Spleen (tissue), 11 donors: Measurements from ENCODE around the gene KIF25. TPM values are rescaled to one million over a fixed set of nuclear protein-coding genes. Genes with fewer than 3 reads are reported as not detected.

Experiments used
- DNase-seq: peaks from one replicate; pipeline ENCODE4 v3.0.0-alpha.2; 2020
- H3K27ac ChIP-seq, 8 donors: fragments of 200-600 bp; sonication (generic) in 7 of 8; 1 replicate in 4 of 8; 2 replicates in 4 of 8; pipeline versions ENCODE4 v1.5.0 to v1.8.0; 2016 to 2021; ENCODE audit warnings: inconsistent platforms in 4 of 8, mild to moderate bottlenecking in 4 of 8, moderate library complexity in 1 of 8
- H3K27me3 ChIP-seq, 7 donors: fragments of 200-600 bp; sonication (generic) in 6 of 7; replicated peaks in 1 of 7; 1 replicate in 4 of 7; 2 replicates in 3 of 7; pipeline versions ENCODE4 v1.5.0 to v1.8.0; 2016 to 2021; ENCODE audit warnings: inconsistent platforms in 3 of 7, mild to moderate bottlenecking in 1 of 7
- H3K36me3 ChIP-seq, 6 donors: fragments of 200-600 bp; sonication (generic) in 5 of 6; 1 replicate in 4 of 6; 2 replicates in 2 of 6; pipeline versions ENCODE4 v1.5.0 to v1.8.0; 2016 to 2021; ENCODE audit warnings: inconsistent platforms in 2 of 6
- H3K4me1 ChIP-seq, 6 donors: fragments of 200-600 bp; sonication (generic) in 5 of 6; 1 replicate in 3 of 6; 2 replicates in 3 of 6; pipeline versions ENCODE4 v1.5.0 to v1.8.0; 2016 to 2021; ENCODE audit warnings: inconsistent platforms in 3 of 6
- H3K4me3 ChIP-seq, 8 donors: fragments of 200-600 bp; sonication (generic) in 7 of 8; 1 replicate in 4 of 8; 2 replicates in 4 of 8; pipeline versions ENCODE4 v1.5.0 to v1.8.0; 2016 to 2021; ENCODE audit warnings: inconsistent platforms in 4 of 8, mild to moderate bottlenecking in 4 of 8, moderate library complexity in 2 of 8
- H3K9me3 ChIP-seq, 8 donors: fragments of 200-600 bp; sonication (generic) in 7 of 8; 1 replicate in 4 of 8; 2 replicates in 4 of 8; pipeline versions ENCODE4 v1.5.0 to v1.8.0; 2016 to 2021; ENCODE audit warnings: inconsistent platforms in 4 of 8
- CTCF ChIP-seq, 11 experiments: fragments of 200-600 bp in 7 of 11; fragments of 450-650 bp in 4 of 11; sonication (generic) in 4 of 11; IDR thresholded peaks in 8 of 11; conservative IDR thresholded peaks in 3 of 11; 1 replicate in 7 of 11; 2 replicates in 4 of 11; pipeline versions ENCODE4 v1.4.0 to v1.8.0; 2016 to 2021; ENCODE audit warnings: antibody characterized with exemption in 11 of 11, inconsistent platforms in 4 of 11, mild to moderate bottlenecking in 1 of 11
- POLR2A ChIP-seq, 3 donors: fragments of 450-650 bp; IDR thresholded peaks; one replicate each; pipeline ENCODE4 v1.5.1; 2017; ENCODE audit warnings: antibody characterized with exemption in 3 of 3, mild to moderate bottlenecking in 1 of 3
- POLR2AphosphoS5 ChIP-seq, 3 donors: sonication (generic); formaldehyde crosslinking; IDR thresholded peaks; one replicate each; pipeline ENCODE4 v1.5.1; 2017; ENCODE audit warnings: antibody characterized with exemption in 3 of 3
- WGBS, 5 donors: extraction: QIAGEN DNeasy Blood & Tissue Kit in 3 of 5; methylation state at CpG; one replicate each; pipeline versions ENCODE4 v1.1.5 to v1.1.7; 2013 to 2018; 5-methylcytosine and 5-hydroxymethylcytosine counted together
- intact Hi-C: fragments of 100-400 bp; cut with DNase I; formaldehyde crosslinking; loops from one replicate; pipeline ENCODE4 v1.15.0; 2023; ENCODE audit warnings: low total_unique reads
- polyA plus RNA-seq, 3 donors: library from polyadenylated mRNA; stranded (reverse); fragments of 200-250 nt; gene quantifications; one replicate each; pipeline ENCODE4 v1.2.1, GENCODE V29; 2013
- total RNA-seq, 7 donors: library from RNA; depleted of rRNA in 3 of 7; stranded (reverse); fragments of >200 nt in 3 of 7; fragmentation: NEBNext Ultra II Directional in 4 of 7; extraction: Animal tissue kit (Norgen Biotek cat#: 25700) in 4 of 7; gene quantifications; one replicate each; pipeline versions ENCODE4 v1.1.0 to v1.2.1, GENCODE V29; 2016 to 2021
- donor health status: healthy with polysubstance abuse.
- donor health status: DM: no; HTN: no; CAD: no; lungs with moderate emphysema.
- donor health status: DM: no; HTN: no; CAD: no.
- donor health status: Bipolar disorder and iron deficiency.
- donor health status: healthy.
- donor health status: DM: no; HTN: no; CAD: no.
- donor health status: DM: yes; HTN: yes; CAD: no.

KIF25 gene
- total and polyA plus RNA-seq, 10 donors = 0.32 to 1.7 (median 0.49) TPM; not detected in 3

- 80 to 92% (median 89%) methylated on average over 3 of the region's 3 CpGs for WGBS, 5 donors
- DNase-seq = no peak
- intact Hi-C loops = no loop called here
- Histone ChIP-seq H3K27ac (no peak overlapping the region), H3K4me3 (no peak overlapping the region), H3K36me3 (no peaks in the 10 kb centered on the region), H3K9me3 (peaks cover 2 to 49% (median 34%) of the 10 kb centered on the region in 8 donors), H3K27me3 (no peaks in the 10 kb centered on the region), H3K4me1 (no peaks in the 10 kb centered on the region)
- TF ChIP-seq POLR2A (IDR thresholded peaks at IDR 0.05) = no peak
Measured at GRCh38 chr6:168009331-168009730, 11.9 kb downstream of the KIF25 start.

GRCh38 chr6:168011291-168011690, 13.8 kb downstream of the KIF25 start:
- TF ChIP-seq CTCF (IDR thresholded peaks at IDR 0.05 in 8 of 11, conservative IDR thresholded peaks at IDR 0.05 in 3 of 11) = no peak
- TF ChIP-seq POLR2AphosphoS5 (IDR thresholded peaks at IDR 0.05) = no peak
- no peak for TF ChIP-seq POLR2A (IDR thresholded peaks at IDR 0.05)

GRCh38 chr6:168012431-168013249, 15.2 kb downstream of the KIF25 start:
- intact Hi-C loops = no loop called here

More at GRCh38 chr6:168011291-168011690, 13.8 kb downstream of the KIF25 start:
- Histone ChIP-seq H3K4me1 (no peaks in the 10 kb centered on the region), H3K4me3 (no peak overlapping the region), H3K27me3 (no peaks in the 10 kb centered on the region), H3K36me3 (no peaks in the 10 kb centered on the region), H3K9me3 (peaks cover 2 to 49% (median 34%) of the 10 kb centered on the region in 8 donors), H3K27ac (no peak overlapping the region)
- DNase-seq = no peak
- intact Hi-C loops = no loop called here
- 87 to 100% (median 92%) methylated on average over 1 of the region's 1 CpG for WGBS, 5 donors

GRCh38 chr6:168013250-168013915, 15.9 kb downstream of the KIF25 start:
- Histone ChIP-seq H3K4me3 (no peak overlapping the region), H3K9me3 (peaks cover 2 to 43% (median 32%) of the 10 kb centered on the region in 8 donors), H3K27me3 (no peaks in the 10 kb centered on the region), H3K27ac (no peak overlapping the region), H3K36me3 (no peaks in the 10 kb centered on the region), H3K4me1 (no peaks in the 10 kb centered on the region)
- no peak for DNase-seq
- TF ChIP-seq CTCF (IDR thresholded peaks at IDR 0.05 in 8 of 11, conservative IDR thresholded peaks at IDR 0.05 in 3 of 11) (no peak), POLR2A (IDR thresholded peaks at IDR 0.05) (no peak), POLR2AphosphoS5 (IDR thresholded peaks at IDR 0.05) (no peak)
- WGBS, 5 donors = 74 to 84% (median 79%) methylated on average over 7 of the region's 7 CpGs
- intact Hi-C loops = no loop called here

More at GRCh38 chr6:168012431-168013249, 15.2 kb downstream of the KIF25 start:
- TF ChIP-seq POLR2AphosphoS5 (IDR thresholded peaks at IDR 0.05) (no peak), CTCF (IDR thresholded peaks at IDR 0.05 in 8 of 11, conservative IDR thresholded peaks at IDR 0.05 in 3 of 11) (no peak), POLR2A (IDR thresholded peaks at IDR 0.05) (no peak)
- peaks cover 2 to 49% (median 34%) of the 10 kb centered on the region in 8 donors for H3K9me3 ChIP-seq
- H3K27ac ChIP-seq = no peak overlapping the region
- WGBS, 5 donors = 68 to 91% (median 82%) methylated on average over 11 to 13 of the region's 13 CpGs
- no peak for DNase-seq
- H3K36me3 ChIP-seq = no peaks in the 10 kb centered on the region
- H3K27me3 ChIP-seq = no peaks in the 10 kb centered on the region
- H3K4me1 ChIP-seq = no peaks in the 10 kb centered on the region
- no peak overlapping the region for H3K4me3 ChIP-seq
